CD14-positive monocyte (primary cell): ENCODE results near the gene CHST10. TPM values are rescaled to one million over a fixed set of nuclear protein-coding genes. Genes with fewer than 3 reads are reported as not detected.

ENCODE experiments used
- DNase-seq, 3 donors: peaks; one replicate each; pipeline ENCODE4 v3.0.0-alpha.2; 2011 to 2022
- H2AFZ ChIP-seq: 2 replicates; pipeline ENCODE4 v1.6.0; 2012; ENCODE audit warnings: mild to moderate bottlenecking, low read depth, low read length, inconsistent platforms; ENCODE audit not compliant: insufficient read depth, poor library complexity, severe bottlenecking
- H3K27ac ChIP-seq, 2 donors: 1 replicate in 1 of 2; 2 replicates in 1 of 2; pipeline ENCODE4 v1.5.1; 2012 to 2013; ENCODE audit warnings: low read length in 2 of 2, control low read depth in 1 of 2, inconsistent platforms in 1 of 2, low read depth in 1 of 2, mild to moderate bottlenecking in 1 of 2
- H3K27me3 ChIP-seq, 2 donors: one replicate each; pipeline versions ENCODE4 v1.6.0 to v1.6.1; 2011 to 2013; ENCODE audit warnings: low read length in 2 of 2; ENCODE audit not compliant: control insufficient read depth in 2 of 2, insufficient read depth in 2 of 2
- H3K36me3 ChIP-seq, 2 donors: replicated peaks in 1 of 2; 1 replicate in 1 of 2; 2 replicates in 1 of 2; pipeline versions ENCODE4 v1.5.1 to v1.6.1; 2012 to 2013; ENCODE audit warnings: low read length in 2 of 2, control low read depth in 1 of 2, inconsistent platforms in 1 of 2, mild to moderate bottlenecking in 1 of 2; ENCODE audit not compliant: insufficient read depth in 2 of 2, control insufficient read depth in 1 of 2
- H3K4me1 ChIP-seq, 2 donors: 1 replicate in 1 of 2; 2 replicates in 1 of 2; pipeline versions ENCODE4 v1.5.1 to v1.6.1; 2012 to 2013; ENCODE audit warnings: low read length in 2 of 2, control low read depth in 1 of 2, inconsistent platforms in 1 of 2, mild to moderate bottlenecking in 1 of 2, moderate library complexity in 1 of 2; ENCODE audit not compliant: insufficient read depth in 2 of 2, control insufficient read depth in 1 of 2
- H3K4me2 ChIP-seq: replicated peaks from 2 replicates; pipeline ENCODE3; 2012; ENCODE audit warnings: low read length, moderate library complexity, mild to moderate bottlenecking; ENCODE audit not compliant: poor library complexity, severe bottlenecking; ENCODE audit errors: extremely low read depth
- H3K4me3 ChIP-seq, 3 experiments: fragments of 200-600 bp in 1 of 3; sonication (generic) in 1 of 3; replicated peaks in 1 of 3; 1 replicate in 2 of 3; 2 replicates in 1 of 3; pipeline ENCODE4 v1.5.1; 2011 to 2013; ENCODE audit warnings: low read length in 3 of 3, mild to moderate bottlenecking in 3 of 3, control low read depth in 2 of 3, low read depth in 2 of 3, inconsistent platforms in 1 of 3, moderate library complexity in 1 of 3
- H3K79me2 ChIP-seq: 2 replicates; pipeline ENCODE4 v1.6.0; 2012; ENCODE audit warnings: mild to moderate bottlenecking, control low read depth, inconsistent platforms, low read length, moderate library complexity; ENCODE audit not compliant: insufficient read depth
- H3K9ac ChIP-seq: 2 replicates; pipeline ENCODE4 v1.6.0; 2017; ENCODE audit warnings: low read length, mild to moderate bottlenecking; ENCODE audit not compliant: insufficient read depth, poor library complexity, severe bottlenecking
- H3K9me3 ChIP-seq, 2 donors: replicated peaks in 1 of 2; 1 replicate in 1 of 2; 2 replicates in 1 of 2; pipeline versions ENCODE4 v1.5.1 to v1.6.1; 2012 to 2013; ENCODE audit warnings: low read length in 2 of 2, control low read depth in 1 of 2; ENCODE audit not compliant: control insufficient read depth in 1 of 2, insufficient read depth in 1 of 2
- H4K20me1 ChIP-seq: 2 replicates; pipeline ENCODE4 v1.6.0; 2012; ENCODE audit warnings: mild to moderate bottlenecking, low read length, control low read depth, moderate library complexity; ENCODE audit not compliant: insufficient read depth
- H3K27ac Mint-ChIP-seq, 7 donors: one replicate each; pipeline ENCODE4 v1.8.0; 2020; ENCODE audit warnings: mild to moderate bottlenecking in 7 of 7, mixed read lengths in 7 of 7, moderate library complexity in 6 of 7, inconsistent platforms in 2 of 7
- H3K27me3 Mint-ChIP-seq, 3 donors: one replicate each; pipeline ENCODE4 v1.8.0; 2021 to 2022; ENCODE audit warnings: low read depth in 3 of 3, mild to moderate bottlenecking in 3 of 3, mixed read lengths in 3 of 3, moderate library complexity in 3 of 3, inconsistent platforms in 1 of 3
- H3K36me3 Mint-ChIP-seq, 2 donors: one replicate each; pipeline ENCODE4 v1.8.0; 2020; ENCODE audit warnings: mixed read lengths in 2 of 2, inconsistent platforms in 1 of 2, mild to moderate bottlenecking in 1 of 2
- H3K4me1 Mint-ChIP-seq: one replicate; pipeline ENCODE4 v1.8.0; 2020; ENCODE audit warnings: mild to moderate bottlenecking, mixed read lengths
- H3K4me3 Mint-ChIP-seq, 2 donors: one replicate each; pipeline ENCODE4 v1.8.0; 2020; ENCODE audit warnings: mild to moderate bottlenecking in 2 of 2, mixed read lengths in 2 of 2, moderate library complexity in 1 of 2
- H3K9me3 Mint-ChIP-seq, 7 donors: one replicate each; pipeline ENCODE4 v1.8.0; 2020 to 2022; ENCODE audit warnings: mixed read lengths in 7 of 7, mild to moderate bottlenecking in 6 of 7, moderate library complexity in 6 of 7, inconsistent platforms in 2 of 7
- CTCF ChIP-seq: fragments of 200-600 bp; IDR thresholded peaks from one replicate; pipeline ENCODE4 v1.8.0; 2022; ENCODE audit warnings: antibody characterized with exemption, mild to moderate bottlenecking
- WGBS: methylation state at CpG from one replicate; pipeline ENCODE4 v1.1.5; 2013; ENCODE audit warnings: missing lambda C conversion rate; ENCODE audit not compliant: insufficient coverage; 5-methylcytosine and 5-hydroxymethylcytosine counted together
- intact Hi-C, 2 donors: fragments of 100-400 bp; cut with micrococcal nuclease; formaldehyde crosslinking; loops; one replicate each; pipeline versions ENCODE4 v1.15.0 to v1.15.1; 2023
- polyA plus RNA-seq, 3 donors: library from polyadenylated mRNA; depleted of rRNA in 1 of 3; unstranded in 2 of 3; stranded (reverse) in 1 of 3; fragments of 300-500 nt in 2 of 3; fragments of >200 nt in 1 of 3; fragmentation: Illumina TruSeq in 2 of 3; gene quantifications; 1 replicate in 2 of 3; 2 replicates in 1 of 3; pipeline ENCODE4 v1.2.3, GENCODE V29; 2012 to 2021

Gene CHST10
- polyA plus RNA-seq, 3 donors = 0.52 to 0.54 TPM; not detected in 1

- TF ChIP-seq CTCF = no peak
- Histone ChIP-seq H3K27ac (no peak overlapping the region), H3K36me3 (no peaks in the 10 kb centered on the region), H3K79me2 (no peaks in the 10 kb centered on the region), H2AFZ (no peak overlapping the region), H3K27me3 (peaks cover 0 to 3% of the 10 kb centered on the region in 2 donors), H3K9me3 (no peaks in the 10 kb centered on the region), H3K9ac (no peak overlapping the region), H4K20me1 (no peaks in the 10 kb centered on the region), H3K4me2 (no peak overlapping the region), H3K4me1 (peaks cover 0 to 4% of the 10 kb centered on the region in 2 donors), H3K4me3 (no peak overlapping the region)
- DNase-seq = no peak
- Mint-ChIP-seq H3K27ac (no peak overlapping the region), H3K4me1 (peaks cover 9% of the 10 kb centered on the region), H3K4me3 (no peak overlapping the region), H3K27me3 (peaks cover 0 to 6% (median 3%) of the 10 kb centered on the region in 3 donors), H3K36me3 (no peaks in the 10 kb centered on the region), H3K9me3 (peaks cover under 1 to 8% (median 2%) of the 10 kb centered on the region in 7 donors)
- 99% methylated on average over 7 of the region's 7 CpGs for WGBS
- intact Hi-C loops = loop anchor here (10.0 kb wide), 2 partner anchors 112 to 822 kb away; no protein-coding TSS in a partner anchor
Measured at GRCh38 chr2:100376836-100377235, 40.6 kb downstream of the CHST10 start.

DNA sequence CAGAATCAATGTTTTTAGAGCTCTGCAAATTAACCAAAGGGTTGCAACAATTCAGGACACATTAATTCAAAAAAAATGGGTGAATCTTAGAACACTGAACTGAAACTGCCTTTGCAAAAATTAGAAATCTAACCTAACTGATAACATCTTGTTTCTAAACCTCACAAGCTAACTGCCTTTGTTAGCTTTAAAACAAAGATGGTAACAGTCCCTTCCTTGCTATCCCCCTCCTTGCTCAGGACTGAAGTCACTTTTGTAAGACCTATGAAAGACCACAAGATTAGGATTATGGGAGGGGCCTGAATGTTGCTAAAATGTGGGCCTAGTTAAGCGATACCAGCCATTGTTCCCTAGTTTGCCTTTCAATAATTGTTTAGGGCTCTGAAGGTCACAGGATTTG, 50.3 kb downstream of the CHST10 start:
- Mint-ChIP-seq H3K4me3 (no peak overlapping the region), H3K27ac (no peak overlapping the region), H3K4me1 (no peaks in the 10 kb centered on the region), H3K27me3 (peaks cover 2 to 9% (median 6%) of the 10 kb centered on the region in 3 donors), H3K9me3 (peaks cover 19 to 45% (median 30%) of the 10 kb centered on the region in 7 donors), H3K36me3 (no peaks in the 10 kb centered on the region)
- no peak overlapping the region for H3K9ac ChIP-seq
- H3K4me1 ChIP-seq = no peaks in the 10 kb centered on the region
- H3K36me3 ChIP-seq = no peaks in the 10 kb centered on the region
- no peaks in the 10 kb centered on the region for H3K27me3 ChIP-seq
- DNase-seq = no peak
- no CpG with 5 or more reads among the region's 1 CpG for WGBS
- no peak overlapping the region for H3K4me2 ChIP-seq
- H3K27ac ChIP-seq = no peak overlapping the region
- no peaks in the 10 kb centered on the region for H3K79me2 ChIP-seq
- H2AFZ ChIP-seq = no peak overlapping the region
- no peak overlapping the region for H3K4me3 ChIP-seq
- intact Hi-C loops = no loop called here
- H3K9me3 ChIP-seq = peaks cover 11 to 23% of the 10 kb centered on the region in 2 donors
- no peak for TF ChIP-seq CTCF
- H4K20me1 ChIP-seq = no peaks in the 10 kb centered on the region
